Measurements from ENCODE around the gene CGNL1. TPM values are rescaled to one million over a fixed set of nuclear protein-coding genes. Genes with fewer than 3 reads are reported as not detected.

Gene CGNL1
- total RNA-seq, 6 donors from 2014 or later, result 40.1 to 81.8 (median 63.0) TPM

DNA sequence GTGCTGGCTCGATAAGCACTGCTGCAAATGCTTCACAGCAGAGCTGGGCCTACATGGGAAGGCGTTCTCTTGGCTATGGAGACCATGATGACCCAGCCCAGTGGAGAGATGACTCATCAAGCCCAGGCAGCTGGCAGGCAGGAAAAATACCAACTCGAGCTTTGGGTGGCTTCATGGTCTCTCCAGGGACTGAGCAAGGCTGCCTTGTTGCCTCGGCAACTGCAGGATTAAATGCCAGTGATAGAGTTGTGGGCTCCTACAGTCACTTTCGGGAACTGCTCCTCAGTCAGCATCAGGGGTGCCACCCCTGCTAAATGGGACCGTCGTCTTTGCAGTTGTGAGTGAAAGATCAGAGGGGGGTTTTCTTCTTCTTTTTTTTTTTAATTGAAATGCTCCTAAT, 160.8 kb downstream of the CGNL1 start:
- 79 to 89% methylated on average over 5 to 7 of the region's 7 CpGs for WGBS, 2 donors

DNA sequence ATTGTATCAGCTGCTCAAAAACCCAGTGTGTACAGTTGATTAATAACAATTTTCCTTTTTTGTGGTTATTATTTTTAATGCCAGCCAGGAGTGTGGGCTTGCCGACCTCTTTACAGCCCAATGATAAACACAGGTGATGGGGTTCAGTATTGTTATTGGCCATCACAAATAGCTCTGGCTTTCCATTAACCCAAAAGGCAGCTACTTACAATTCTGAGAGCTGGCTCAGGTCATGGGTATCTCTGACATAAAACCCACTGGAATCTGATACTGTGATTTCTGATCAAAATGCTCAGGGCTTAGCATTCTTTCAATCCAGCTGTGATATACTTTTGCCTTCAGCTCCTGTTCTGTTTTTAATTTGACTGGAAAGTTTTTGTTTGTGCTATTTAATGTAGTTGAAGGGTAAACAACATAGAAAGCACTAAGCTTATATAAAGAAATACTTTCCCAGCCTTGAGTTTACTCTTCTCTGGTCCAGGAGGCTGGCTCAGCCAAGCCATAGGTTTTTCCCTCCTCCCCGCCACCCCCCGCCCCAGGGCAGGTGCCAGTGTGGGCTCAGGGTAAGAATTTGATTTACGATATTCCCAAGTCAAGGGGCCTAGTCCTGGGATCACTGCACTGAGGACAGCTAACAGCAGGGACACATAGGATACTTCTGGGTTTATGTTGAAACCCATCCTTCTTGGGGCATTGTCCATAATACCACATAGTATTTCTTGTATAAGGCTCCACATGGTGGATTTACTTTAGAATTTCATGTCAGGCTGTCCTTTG, 161.4 kb downstream of the CGNL1 start:
- peaks cover 0 to 6% (median 0%) of the 10 kb centered on the region in 4 donors for H3K36me3 ChIP-seq
- TF ChIP-seq, protein P1, sequence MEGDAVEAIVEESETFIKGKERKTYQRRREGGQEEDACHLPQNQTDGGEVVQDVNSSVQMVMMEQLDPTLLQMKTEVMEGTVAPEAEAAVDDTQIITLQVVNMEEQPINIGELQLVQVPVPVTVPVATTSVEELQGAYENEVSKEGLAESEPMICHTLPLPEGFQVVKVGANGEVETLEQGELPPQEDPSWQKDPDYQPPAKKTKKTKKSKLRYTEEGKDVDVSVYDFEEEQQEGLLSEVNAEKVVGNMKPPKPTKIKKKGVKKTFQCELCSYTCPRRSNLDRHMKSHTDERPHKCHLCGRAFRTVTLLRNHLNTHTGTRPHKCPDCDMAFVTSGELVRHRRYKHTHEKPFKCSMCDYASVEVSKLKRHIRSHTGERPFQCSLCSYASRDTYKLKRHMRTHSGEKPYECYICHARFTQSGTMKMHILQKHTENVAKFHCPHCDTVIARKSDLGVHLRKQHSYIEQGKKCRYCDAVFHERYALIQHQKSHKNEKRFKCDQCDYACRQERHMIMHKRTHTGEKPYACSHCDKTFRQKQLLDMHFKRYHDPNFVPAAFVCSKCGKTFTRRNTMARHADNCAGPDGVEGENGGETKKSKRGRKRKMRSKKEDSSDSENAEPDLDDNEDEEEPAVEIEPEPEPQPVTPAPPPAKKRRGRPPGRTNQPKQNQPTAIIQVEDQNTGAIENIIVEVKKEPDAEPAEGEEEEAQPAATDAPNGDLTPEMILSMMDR (IDR thresholded peaks at IDR 0.05), result no peak
- no peak for TF ChIP-seq POLR2A (IDR thresholded peaks at IDR 0.05)
- H3K9me3 ChIP-seq, result no peaks in the 10 kb centered on the region
- no peak overlapping the region for H3K27ac ChIP-seq
- DNase-seq, result no peak
- 73 to 92% methylated on average over 4 of the region's 4 CpGs for WGBS, 2 donors
- no peak for ATAC-seq (ENCODE audit: low FRiP score in 2 of 2)
- H3K4me3 ChIP-seq, result no peak overlapping the region
- peaks cover 14 to 23% (median 15%) of the 10 kb centered on the region in 4 donors for H3K4me1 ChIP-seq
- H3K27me3 ChIP-seq, result no peaks in the 10 kb centered on the region

More for the DNA sequence above, 160.8 kb downstream of the CGNL1 start:
- Histone ChIP-seq H3K4me1 (peaks cover 12 to 23% (median 15%) of the 10 kb centered on the region in 4 donors), H3K27me3 (no peaks in the 10 kb centered on the region), H3K36me3 (peaks cover 0 to 6% (median under 1%) of the 10 kb centered on the region in 4 donors), H3K9me3 (no peaks in the 10 kb centered on the region), H3K4me3 (no peak overlapping the region), H3K27ac (no peak overlapping the region)
- no peak for TF ChIP-seq POLR2A (IDR thresholded peaks at IDR 0.05)
- ATAC-seq (ENCODE audit: low FRiP score in 2 of 2), result peak in 1 of 2 donors; percentile 22
- no peak for DNase-seq

DNA sequence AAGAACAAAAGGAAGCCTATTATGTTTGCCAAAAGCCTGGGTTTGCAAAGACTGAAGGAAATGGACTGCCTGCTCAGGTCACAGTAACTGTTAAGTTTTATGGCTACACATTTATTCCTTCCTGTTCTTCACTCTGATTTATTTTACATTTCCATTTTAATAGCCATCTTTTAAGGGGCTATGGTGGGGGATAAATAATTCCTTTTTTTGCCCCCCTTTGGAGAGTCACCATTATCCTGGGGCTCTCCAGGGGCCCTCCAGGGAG, 161.9 kb downstream of the CGNL1 start:
- Histone ChIP-seq H3K9me3 (no peaks in the 10 kb centered on the region), H3K4me3 (no peak overlapping the region), H3K36me3 (peaks cover 0 to 6% (median 0%) of the 10 kb centered on the region in 4 donors), H3K27ac (no peak overlapping the region), H3K4me1 (peaks cover 10 to 22% (median 14%) of the 10 kb centered on the region in 4 donors), H3K27me3 (no peaks in the 10 kb centered on the region)
- TF ChIP-seq, protein P1 (IDR thresholded peaks at IDR 0.05), result no peak
- TF ChIP-seq POLR2AphosphoS5 (IDR thresholded peaks at IDR 0.05) (no peak), EP300 (IDR thresholded peaks at IDR 0.05) (no peak), POLR2A (IDR thresholded peaks at IDR 0.05) (no peak)
- ATAC-seq (ENCODE audit: low FRiP score in 2 of 2) (no peak), DNase-seq (no peak)

DNA sequence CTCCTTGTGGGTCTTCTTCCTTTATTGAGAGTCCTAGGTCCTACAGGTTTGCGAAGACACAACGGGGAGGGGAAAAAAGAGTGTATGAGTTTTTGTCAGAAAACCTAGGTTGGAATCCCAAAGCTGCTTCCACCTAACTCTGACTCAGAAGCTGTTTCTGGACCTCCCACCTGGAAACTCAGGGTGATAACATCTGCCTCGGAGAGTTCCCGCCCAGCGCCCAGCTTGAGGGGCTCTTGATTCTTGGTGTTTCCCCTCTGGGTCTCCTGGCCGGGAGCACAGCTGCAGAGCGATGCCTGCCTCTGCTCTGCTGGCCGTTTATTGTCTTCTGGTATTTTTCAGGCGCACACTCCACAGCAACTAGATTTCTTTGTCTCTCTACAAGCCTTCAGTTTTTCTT, 162.5 kb downstream of the CGNL1 start:
- 88 to 91% methylated on average over 9 of the region's 9 CpGs for WGBS, 2 donors
- no peak for TF ChIP-seq POLR2AphosphoS5 (IDR thresholded peaks at IDR 0.05)
- no peak for TF ChIP-seq POLR2A (IDR thresholded peaks at IDR 0.05)
- TF ChIP-seq EP300 (IDR thresholded peaks at IDR 0.05), result no peak
- TF ChIP-seq, protein P1 (IDR thresholded peaks at IDR 0.05), result no peak
- Histone ChIP-seq H3K36me3 (peaks cover 0 to 6% (median 0%) of the 10 kb centered on the region in 4 donors), H3K4me1 (peaks cover 5 to 16% (median 11%) of the 10 kb centered on the region in 4 donors), H3K9me3 (no peaks in the 10 kb centered on the region), H3K27me3 (no peaks in the 10 kb centered on the region), H3K4me3 (no peak overlapping the region), H3K27ac (no peak overlapping the region)
- DNase-seq (no peak), ATAC-seq (ENCODE audit: low FRiP score in 2 of 2) (no peak)

DNA sequence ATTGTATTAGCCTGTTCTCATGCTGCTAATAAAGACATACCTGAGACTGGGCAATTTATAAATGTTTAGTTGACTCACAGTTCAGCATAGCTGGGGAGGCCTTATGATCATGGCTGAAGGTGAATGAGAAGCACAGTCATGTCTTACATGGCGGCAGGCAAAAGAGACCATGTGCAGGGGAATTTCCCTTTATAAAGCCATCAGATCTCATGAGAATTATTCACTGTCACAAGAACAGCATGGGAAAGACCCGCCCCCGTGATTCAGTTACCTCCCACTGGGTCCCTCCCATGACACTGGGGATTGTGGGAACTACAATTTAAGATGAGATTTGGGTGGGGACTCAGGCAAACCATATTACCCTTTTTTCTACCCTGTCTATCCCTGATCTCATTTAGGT, 163.9 kb downstream of the CGNL1 start:
- no peaks in the 10 kb centered on the region for H3K27me3 ChIP-seq
- no peaks in the 10 kb centered on the region for H3K9me3 ChIP-seq
- H3K27ac ChIP-seq, result no peak overlapping the region
- H3K4me3 ChIP-seq, result no peak overlapping the region
- DNase-seq, result no peak
- peaks cover 0 to 5% (median 2%) of the 10 kb centered on the region in 4 donors for H3K4me1 ChIP-seq
- peaks cover 0 to 8% (median 5%) of the 10 kb centered on the region in 4 donors for H3K36me3 ChIP-seq
- no peak for ATAC-seq (ENCODE audit: low FRiP score in 2 of 2)
- 71 to 95% methylated on average over 3 of the region's 3 CpGs for WGBS, 2 donors
- no peak for TF ChIP-seq POLR2AphosphoS5 (IDR thresholded peaks at IDR 0.05)
- TF ChIP-seq POLR2A (IDR thresholded peaks at IDR 0.05), result no peak
- TF ChIP-seq, protein P1 (IDR thresholded peaks at IDR 0.05), result no peak

Measured in upper lobe of left lung (tissue), 6 donors.